ENCODE results near the gene LRRC10B.

Gene LRRC10B

DNA sequence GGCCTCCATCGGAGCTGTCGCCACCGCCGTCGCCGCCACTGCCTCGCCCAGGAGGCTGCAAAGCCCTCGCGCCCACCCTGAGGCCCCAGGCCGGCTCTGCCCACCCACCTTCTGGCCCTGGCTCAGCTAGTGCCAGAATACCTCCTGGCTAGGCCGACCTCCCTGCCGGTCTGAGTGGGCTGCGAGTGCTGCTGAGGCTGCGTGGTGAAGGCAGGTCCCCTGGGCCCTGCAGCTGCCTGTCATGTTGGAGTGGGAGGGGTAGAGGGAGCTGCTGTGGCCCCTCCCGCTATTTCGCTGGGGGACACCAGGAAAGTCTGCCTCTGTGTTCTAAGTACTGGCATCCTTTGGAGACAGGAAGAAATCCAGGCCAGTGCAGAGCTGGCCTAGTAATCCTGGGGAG, 34.2 kb downstream of the LRRC10B start:
- ChIA-PET POLR2A (no interaction called here), CTCF (interaction anchor here (0.9 to 8.3 kb wide), 2 partner anchors 22 to 26 kb away, joined by 3 to 57 read pairs; no protein-coding TSS in a partner anchor)
- no peak for DNase-seq (ENCODE audit: low read depth, low spot score)
- TF ChIP-seq, protein P1, sequence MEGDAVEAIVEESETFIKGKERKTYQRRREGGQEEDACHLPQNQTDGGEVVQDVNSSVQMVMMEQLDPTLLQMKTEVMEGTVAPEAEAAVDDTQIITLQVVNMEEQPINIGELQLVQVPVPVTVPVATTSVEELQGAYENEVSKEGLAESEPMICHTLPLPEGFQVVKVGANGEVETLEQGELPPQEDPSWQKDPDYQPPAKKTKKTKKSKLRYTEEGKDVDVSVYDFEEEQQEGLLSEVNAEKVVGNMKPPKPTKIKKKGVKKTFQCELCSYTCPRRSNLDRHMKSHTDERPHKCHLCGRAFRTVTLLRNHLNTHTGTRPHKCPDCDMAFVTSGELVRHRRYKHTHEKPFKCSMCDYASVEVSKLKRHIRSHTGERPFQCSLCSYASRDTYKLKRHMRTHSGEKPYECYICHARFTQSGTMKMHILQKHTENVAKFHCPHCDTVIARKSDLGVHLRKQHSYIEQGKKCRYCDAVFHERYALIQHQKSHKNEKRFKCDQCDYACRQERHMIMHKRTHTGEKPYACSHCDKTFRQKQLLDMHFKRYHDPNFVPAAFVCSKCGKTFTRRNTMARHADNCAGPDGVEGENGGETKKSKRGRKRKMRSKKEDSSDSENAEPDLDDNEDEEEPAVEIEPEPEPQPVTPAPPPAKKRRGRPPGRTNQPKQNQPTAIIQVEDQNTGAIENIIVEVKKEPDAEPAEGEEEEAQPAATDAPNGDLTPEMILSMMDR (IDR thresholded peaks at IDR 0.05; ENCODE audit: insufficient read depth, low read length, missing control alignments) = no peak
- no peak overlapping the region for H3K4me3 ChIP-seq (ENCODE audit: low read depth, low read length)

DNA sequence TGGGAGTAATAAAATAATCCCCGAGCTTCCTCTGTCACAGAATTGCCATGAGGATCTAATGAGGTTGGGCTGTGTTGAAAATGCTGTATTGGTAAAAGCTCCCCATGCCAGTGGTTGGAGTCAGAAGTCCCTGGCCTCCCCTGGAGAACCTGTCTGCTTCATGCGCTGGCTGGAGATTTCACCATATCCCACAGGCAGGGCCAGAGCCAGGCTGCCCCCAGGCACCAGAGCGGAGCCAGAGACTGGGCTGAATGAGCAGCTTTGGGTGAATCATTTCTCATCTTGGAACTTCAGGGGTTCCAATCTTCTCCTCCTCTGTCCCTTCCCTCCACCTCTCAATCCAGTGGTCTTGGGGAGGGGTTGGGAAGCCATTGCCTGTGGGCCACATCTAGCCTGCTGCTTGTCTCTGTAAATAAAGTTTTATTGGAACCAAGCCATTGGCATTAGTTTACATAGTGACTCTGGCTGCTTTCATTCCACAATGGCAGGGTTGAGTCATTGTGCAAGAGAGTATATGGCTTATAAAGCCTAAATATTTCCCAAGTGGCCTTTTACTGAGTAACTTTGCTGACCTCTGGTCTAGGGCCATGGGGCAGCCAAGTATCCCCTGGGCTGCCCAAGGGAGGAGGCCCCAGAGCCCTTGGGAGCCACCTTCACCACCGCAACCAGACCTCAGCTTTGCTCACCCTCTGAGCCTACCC, 35.2 kb downstream of the LRRC10B start:
- H3K4me3 ChIP-seq (ENCODE audit: low read depth, low read length) = no peak overlapping the region
- ChIA-PET CTCF (interaction anchor here (0.7 to 8.3 kb wide), 5 partner anchors 12 to 97 kb away, joined by 3 to 57 read pairs (median 6); no protein-coding TSS in a partner anchor), POLR2A (no interaction called here)
- TF ChIP-seq, protein P1 (IDR thresholded peaks at IDR 0.05; ENCODE audit: insufficient read depth, low read length, missing control alignments) = no peak
- DNase-seq (ENCODE audit: low read depth, low spot score) = no peak

- DNase-seq (ENCODE audit: low read depth, low spot score) = no peak
- TF ChIP-seq, protein P1 (IDR thresholded peaks at IDR 0.05; ENCODE audit: insufficient read depth, low read length, missing control alignments) = no peak
- no peak overlapping the region for H3K4me3 ChIP-seq (ENCODE audit: low read depth, low read length)
- CTCF ChIA-PET = interaction anchor here (0.8 to 8.3 kb wide), 7 partner anchors 13 to 98 kb away, joined by 3 to 57 read pairs (median 3); no protein-coding TSS in a partner anchor
- POLR2A ChIA-PET = interaction anchor here (0.6 kb wide), 1 partner anchor 126 kb away, joined by 3 read pairs; no protein-coding TSS in a partner anchor
Observed at GRCh38 chr11:61544466-61544865, 35.9 kb downstream of the LRRC10B start.

DNA sequence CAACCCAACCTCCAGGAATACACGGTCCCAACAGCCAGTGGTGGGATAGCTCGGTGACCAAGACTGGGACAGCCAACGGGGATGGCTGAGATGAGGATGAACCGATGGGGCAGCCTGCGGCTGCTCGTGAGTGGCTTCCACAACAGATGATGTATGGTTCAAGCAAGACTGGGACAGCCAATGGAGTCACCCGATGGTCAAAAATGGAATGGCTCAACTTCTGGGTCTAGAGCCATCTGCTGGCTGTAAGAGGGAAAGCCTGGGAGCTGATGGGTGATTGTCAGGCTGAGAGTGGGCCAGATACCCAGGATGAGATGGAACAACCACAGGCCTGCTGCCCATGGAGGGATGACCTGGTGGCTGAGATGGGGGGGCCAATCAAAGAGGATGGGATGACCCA, 36.8 kb downstream of the LRRC10B start:
- POLR2A ChIA-PET = no interaction called here
- CTCF ChIA-PET = interaction anchor here (0.8 to 8.3 kb wide), 8 partner anchors 13 to 99 kb away, joined by 3 to 57 read pairs (median 4); no protein-coding TSS in a partner anchor
- no peak overlapping the region for H3K4me3 ChIP-seq (ENCODE audit: low read depth, low read length)

GRCh38 chr11:61545921-61546320, 37.4 kb downstream of the LRRC10B start:
- no peak overlapping the region for H3K4me3 ChIP-seq (ENCODE audit: low read depth, low read length)
- TF ChIP-seq, protein P1 (IDR thresholded peaks at IDR 0.05; ENCODE audit: insufficient read depth, low read length, missing control alignments) = no peak
- ChIA-PET POLR2A (no interaction called here), CTCF (interaction anchor here (1.2 to 8.3 kb wide), 5 partner anchors 14 to 100 kb away, joined by 4 to 57 read pairs (median 6); no protein-coding TSS in a partner anchor)
- no peak for DNase-seq (ENCODE audit: low read depth, low spot score)

More for the DNA sequence above, 36.8 kb downstream of the LRRC10B start:
- no peak for DNase-seq (ENCODE audit: low read depth, low spot score)
- TF ChIP-seq, protein P1 (IDR thresholded peaks at IDR 0.05; ENCODE audit: insufficient read depth, low read length, missing control alignments) = no peak

GRCh38 chr11:61546663-61547062, 38.1 kb downstream of the LRRC10B start:
- H3K4me3 ChIP-seq (ENCODE audit: low read depth, low read length) = no peak overlapping the region
- DNase-seq (ENCODE audit: low read depth, low spot score) = no peak
- TF ChIP-seq, protein P1 (IDR thresholded peaks at IDR 0.05; ENCODE audit: insufficient read depth, low read length, missing control alignments) = no peak
- ChIA-PET POLR2A (no interaction called here), CTCF (no interaction called here)
